ENCODE results near the gene EML2.
"Not testable (repeated sequence)": the region's sequence is repeated elsewhere in the genome, so short reads cannot be mapped to it uniquely, and the experiment has no call there.

The EML2 gene

DNA sequence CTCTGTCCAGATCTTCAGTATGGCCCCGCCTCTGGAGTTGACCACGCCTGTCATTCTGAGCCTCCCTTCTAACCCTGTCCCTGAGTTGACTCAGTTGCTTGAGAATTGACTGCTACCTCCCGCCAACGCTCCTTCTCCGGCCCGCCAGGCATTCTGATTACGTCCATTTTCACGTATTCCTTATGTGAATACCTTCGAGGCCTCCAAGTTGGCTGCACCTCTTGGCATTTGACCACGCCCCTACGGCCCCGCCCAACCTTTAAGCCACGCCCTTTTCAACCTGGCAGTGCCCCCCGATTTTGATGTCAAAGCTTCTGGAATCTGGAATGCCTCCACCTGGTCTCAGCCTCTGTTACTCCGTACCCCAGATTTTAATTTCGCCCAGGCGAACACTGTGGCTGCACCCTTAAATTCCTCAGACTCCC, 1.7 kb upstream of the EML2 start:
- no peak for DNase-seq (ENCODE audit: low spot score)
- TF ChIP-seq, protein P1, sequence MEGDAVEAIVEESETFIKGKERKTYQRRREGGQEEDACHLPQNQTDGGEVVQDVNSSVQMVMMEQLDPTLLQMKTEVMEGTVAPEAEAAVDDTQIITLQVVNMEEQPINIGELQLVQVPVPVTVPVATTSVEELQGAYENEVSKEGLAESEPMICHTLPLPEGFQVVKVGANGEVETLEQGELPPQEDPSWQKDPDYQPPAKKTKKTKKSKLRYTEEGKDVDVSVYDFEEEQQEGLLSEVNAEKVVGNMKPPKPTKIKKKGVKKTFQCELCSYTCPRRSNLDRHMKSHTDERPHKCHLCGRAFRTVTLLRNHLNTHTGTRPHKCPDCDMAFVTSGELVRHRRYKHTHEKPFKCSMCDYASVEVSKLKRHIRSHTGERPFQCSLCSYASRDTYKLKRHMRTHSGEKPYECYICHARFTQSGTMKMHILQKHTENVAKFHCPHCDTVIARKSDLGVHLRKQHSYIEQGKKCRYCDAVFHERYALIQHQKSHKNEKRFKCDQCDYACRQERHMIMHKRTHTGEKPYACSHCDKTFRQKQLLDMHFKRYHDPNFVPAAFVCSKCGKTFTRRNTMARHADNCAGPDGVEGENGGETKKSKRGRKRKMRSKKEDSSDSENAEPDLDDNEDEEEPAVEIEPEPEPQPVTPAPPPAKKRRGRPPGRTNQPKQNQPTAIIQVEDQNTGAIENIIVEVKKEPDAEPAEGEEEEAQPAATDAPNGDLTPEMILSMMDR (IDR thresholded peaks at IDR 0.05; ENCODE audit: extremely low read depth, missing control alignments) = no peak

DNA sequence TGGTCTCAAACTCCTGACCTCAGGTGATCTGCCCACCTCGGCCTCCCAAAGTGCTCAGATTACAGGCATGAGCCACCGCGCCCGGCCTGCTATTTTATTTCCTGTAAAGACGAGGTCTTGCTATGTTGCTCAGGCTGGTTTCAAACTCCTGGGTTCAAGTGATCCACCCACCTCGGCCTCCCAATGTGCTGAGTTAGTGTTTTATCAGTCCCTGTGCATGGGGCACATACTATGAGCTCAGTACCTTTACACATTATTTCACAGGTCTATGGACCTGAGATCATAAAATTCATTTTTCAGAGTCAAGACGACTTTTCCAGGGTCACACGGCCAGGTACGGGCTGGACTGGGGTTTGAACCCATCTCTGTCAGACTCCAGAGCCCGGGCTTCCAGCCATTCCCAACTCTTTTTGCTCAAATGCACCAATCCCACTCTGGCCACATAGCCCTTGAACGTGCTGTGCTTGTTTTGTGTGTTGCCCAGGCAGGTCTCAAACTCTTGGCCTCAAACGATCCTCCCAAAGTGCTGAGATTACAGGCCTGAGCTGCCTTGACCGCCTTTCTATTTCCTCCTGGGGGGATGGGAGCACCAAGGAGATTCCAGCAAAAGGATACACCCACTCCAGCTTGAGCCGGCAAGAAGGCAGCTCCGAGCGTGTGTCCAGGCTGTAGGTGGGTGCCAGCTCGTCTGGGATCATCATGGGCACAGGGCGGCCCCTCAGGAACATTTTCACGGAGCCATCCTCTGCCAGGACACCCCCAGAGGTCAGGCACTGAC, 1.1 kb downstream of the EML2 start:
- DNase-seq (ENCODE audit: low spot score) = no peak
- TF ChIP-seq, protein P1 (IDR thresholded peaks at IDR 0.05; ENCODE audit: extremely low read depth, missing control alignments) = no peak

DNA sequence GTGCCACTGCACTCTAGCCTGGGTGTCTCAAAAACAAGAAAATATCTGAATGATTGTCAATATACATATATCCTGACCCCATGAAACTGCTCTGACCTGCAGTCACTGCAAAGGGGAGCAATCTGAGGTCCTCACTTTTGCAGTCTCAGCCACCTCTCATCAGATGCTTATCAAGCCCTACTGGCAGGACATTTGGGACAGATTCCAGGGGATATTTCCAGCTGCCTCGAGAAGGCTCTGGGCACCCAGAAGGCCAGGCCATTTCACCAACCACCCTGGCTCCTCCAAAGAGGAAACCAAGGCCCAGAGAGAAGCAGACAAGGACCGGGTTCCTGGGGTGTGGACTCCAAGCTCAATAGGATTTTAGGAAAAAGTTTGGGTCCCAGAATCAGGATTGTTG, 2.3 kb downstream of the EML2 start:
- DNase-seq (ENCODE audit: low spot score) = no peak
- TF ChIP-seq, protein P1 (IDR thresholded peaks at IDR 0.05; ENCODE audit: extremely low read depth, missing control alignments) = no peak

DNA sequence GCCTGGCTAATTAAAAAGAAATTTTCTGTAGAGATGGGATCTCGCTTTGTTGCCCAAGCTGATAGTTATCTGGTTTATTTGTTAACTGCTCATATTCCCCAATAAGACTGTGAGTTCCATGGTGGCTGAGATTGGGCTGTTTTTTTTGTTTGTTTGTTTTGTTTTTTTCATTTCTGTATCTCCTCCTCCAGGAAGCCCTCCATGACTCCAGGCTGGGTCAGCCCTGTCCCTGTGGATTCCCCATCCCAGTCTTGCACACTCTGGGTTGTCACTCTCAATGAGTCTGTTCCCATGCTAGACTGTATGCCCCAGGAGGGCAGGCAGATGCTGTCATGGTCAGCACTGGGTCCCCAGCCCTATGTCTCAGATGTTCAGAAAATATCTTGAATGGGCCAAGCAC, 2.9 kb downstream of the EML2 start:
- TF ChIP-seq, protein P1 (IDR thresholded peaks at IDR 0.05; ENCODE audit: extremely low read depth, missing control alignments) = no peak

DNA sequence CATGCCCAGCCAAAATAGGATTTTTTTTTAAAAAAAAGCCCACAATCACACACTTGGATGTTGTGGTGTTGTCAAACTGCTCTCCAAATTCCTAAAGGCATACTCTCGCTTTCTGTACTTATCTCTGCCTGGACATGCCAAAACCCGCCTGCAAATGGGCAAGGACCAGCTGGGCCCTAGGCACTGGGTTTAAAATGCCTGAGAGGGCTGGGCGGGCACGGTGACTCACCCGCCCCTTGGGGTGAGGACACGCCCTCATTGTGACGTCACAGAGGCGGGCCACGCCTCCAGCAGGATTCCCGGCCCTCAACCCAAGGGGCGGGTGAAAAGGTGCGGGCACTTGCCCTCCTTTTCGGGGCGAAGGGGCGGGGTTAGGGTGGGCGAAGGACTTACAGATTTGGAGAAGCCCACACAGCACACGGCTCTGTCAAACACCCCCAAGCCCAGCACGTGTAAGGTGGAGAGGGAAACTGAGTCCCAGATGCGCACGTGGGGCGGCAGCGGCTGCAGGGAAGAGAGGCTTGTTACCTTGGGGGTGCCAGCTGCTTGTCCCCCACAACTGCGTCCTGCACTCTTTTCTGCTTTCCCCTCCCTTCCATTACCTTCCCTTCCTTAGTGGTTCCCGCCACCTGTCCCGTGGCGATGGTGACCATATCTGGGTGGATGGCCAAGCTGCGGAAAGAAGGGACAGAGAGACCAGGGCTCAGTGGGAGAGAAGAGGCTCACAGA, 6.6 kb downstream of the EML2 start:
- no peak for DNase-seq (ENCODE audit: low spot score)
- TF ChIP-seq, protein P1 (IDR thresholded peaks at IDR 0.05; ENCODE audit: extremely low read depth, missing control alignments) = no peak

More for the DNA sequence above, 2.9 kb downstream of the EML2 start:
- no peak for DNase-seq (ENCODE audit: low spot score)

DNA sequence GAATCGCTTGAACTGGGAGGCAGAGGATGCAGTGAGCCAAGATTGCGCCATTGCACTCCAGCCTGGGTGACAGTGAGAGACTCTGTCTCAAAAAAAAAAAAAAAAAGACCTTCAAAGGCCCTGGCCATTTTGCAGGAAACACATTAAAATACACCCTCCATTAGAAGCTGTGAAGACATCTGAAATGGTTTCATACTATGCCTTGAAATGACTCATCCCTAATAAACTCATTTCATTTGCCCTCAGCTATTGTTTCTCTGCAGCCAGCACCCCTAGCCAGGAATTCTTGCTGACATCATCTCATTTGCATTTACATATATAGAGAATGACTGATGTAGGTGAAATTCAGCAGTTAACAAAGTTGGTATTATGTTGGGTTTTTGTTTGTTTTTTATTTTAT, 8.7 kb downstream of the EML2 start:
- TF ChIP-seq, protein P1 (IDR thresholded peaks at IDR 0.05; ENCODE audit: extremely low read depth, missing control alignments) = no peak
- DNase-seq (ENCODE audit: low spot score) = peak; percentile 72

DNA sequence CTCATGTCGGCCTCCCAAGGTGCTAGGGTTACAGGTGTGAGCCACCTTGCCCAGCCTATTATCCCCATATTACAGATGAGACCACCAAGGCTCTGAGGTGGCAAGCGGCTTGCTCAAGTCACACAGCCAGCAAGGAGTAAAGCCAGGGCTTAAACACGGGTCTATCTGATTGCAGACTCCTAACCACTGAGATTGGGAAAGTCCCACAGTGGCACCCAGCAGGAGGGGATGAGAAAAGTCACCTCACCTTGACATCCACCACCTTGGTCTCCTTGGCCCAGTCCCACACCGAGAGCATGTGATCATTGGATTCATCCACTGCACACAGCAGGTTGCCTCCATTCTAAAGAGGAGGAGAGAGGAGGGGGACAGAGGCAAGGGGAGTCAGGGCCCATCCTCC, 9.5 kb downstream of the EML2 start:
- TF ChIP-seq, protein P1 (IDR thresholded peaks at IDR 0.05; ENCODE audit: extremely low read depth, missing control alignments) = no peak
- DNase-seq (ENCODE audit: low spot score) = no peak

DNA sequence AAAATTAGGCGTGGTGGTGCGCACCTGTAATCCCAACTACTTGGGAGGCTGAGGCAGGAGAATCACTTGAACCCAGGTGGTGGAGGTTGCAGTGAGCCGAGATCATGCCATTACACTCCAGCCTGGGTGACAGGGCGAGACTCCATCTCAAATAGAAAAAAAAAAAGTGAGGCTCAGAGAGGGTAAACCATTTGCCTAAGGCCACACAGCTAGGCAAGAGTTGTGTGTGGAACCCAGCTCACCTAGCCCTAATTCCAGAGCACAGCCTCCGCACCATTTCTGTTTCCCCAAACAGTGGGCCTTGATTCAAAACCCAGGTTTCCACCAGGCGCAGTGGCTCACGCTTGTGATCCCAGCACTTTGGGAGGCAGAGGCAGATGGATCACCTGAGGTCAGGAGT, 11.0 kb downstream of the EML2 start:
- DNase-seq (ENCODE audit: low spot score) = not testable (repeated sequence)

Measured in GM20000 (cell line).